RWPE2 (cell line): ENCODE measurements around the gene ZMYND10.
A peak's percentile ranks its signal among the peaks of the same experiment; 100 is the strongest.

ENCODE experiments used
- ATAC-seq: fragments of 200-7000 bp; cut with Tn5 transposase; 3 replicates; pipeline ENCODE4 v1.9.1; 2021; ENCODE audit warnings: low read depth
- DNase-seq: peaks from one replicate; pipeline ENCODE4 v3.0.0-alpha.2; 2020; ENCODE audit warnings: low spot score
- H3K27ac ChIP-seq: fragments of 450-650 bp; 2 replicates; pipeline ENCODE4 v1.5.1; 2017; ENCODE audit warnings: mild to moderate bottlenecking; ENCODE audit not compliant: poor library complexity, severe bottlenecking
- H3K27me3 ChIP-seq: fragments of 250-450 bp; sonication (Bioruptor Pico); 2 replicates; pipeline ENCODE4 v1.5.1; 2021; ENCODE audit warnings: mild to moderate bottlenecking, moderate library complexity; ENCODE audit not compliant: insufficient read depth, poor library complexity, severe bottlenecking
- H3K36me3 ChIP-seq: fragments of 250-450 bp; sonication (Bioruptor Pico); 2 replicates; pipeline ENCODE4 v1.5.1; 2020; ENCODE audit warnings: low read depth, mild to moderate bottlenecking, moderate library complexity
- H3K4me1 ChIP-seq: fragments of 250-450 bp; sonication (Bioruptor Pico); 2 replicates; pipeline ENCODE4 v1.5.1; 2021; ENCODE audit warnings: mild to moderate bottlenecking, moderate library complexity; ENCODE audit not compliant: insufficient read depth, poor library complexity, severe bottlenecking
- H3K4me3 ChIP-seq: fragments of 250-450 bp; sonication (Bioruptor Pico); 2 replicates; pipeline ENCODE4 v1.5.1; 2021; ENCODE audit warnings: mild to moderate bottlenecking, moderate library complexity; ENCODE audit not compliant: severe bottlenecking
- H3K9me3 ChIP-seq: fragments of 250-450 bp; sonication (Bioruptor Pico); 2 replicates; pipeline ENCODE4 v1.5.1; 2021; ENCODE audit warnings: mild to moderate bottlenecking, moderate library complexity; ENCODE audit not compliant: severe bottlenecking
- CTCF ChIP-seq: fragments of 450-650 bp; IDR thresholded peaks from one replicate; pipeline ENCODE4 v1.5.1; 2017; ENCODE audit warnings: mild to moderate bottlenecking, moderate library complexity; ENCODE audit not compliant: poor library complexity, severe bottlenecking

ZMYND10 gene

GRCh38 chr3:50304601-50305000 lies 40.9 kb downstream of the ZMYND10 start:
- Histone ChIP-seq H3K27ac (no peak overlapping the region), H3K4me1 (peaks cover 12% of the 10 kb centered on the region), H3K9me3 (peaks cover 19% of the 10 kb centered on the region), H3K27me3 (no peaks in the 10 kb centered on the region), H3K4me3 (no peak overlapping the region), H3K36me3 (no peaks in the 10 kb centered on the region)
- TF ChIP-seq CTCF: no peak
- DNase-seq: no peak
- 0 out of 3 replicates have a peak, but pooled peaks have one; percentile 8 for ATAC-seq

- DNase-seq: no peak
- Histone ChIP-seq H3K4me1 (peaks cover 9% of the 10 kb centered on the region), H3K4me3 (no peak within 1 kb of the TSS), H3K36me3 (no peaks in the 10 kb centered on the region), H3K9me3 (peaks cover 10% of the 10 kb centered on the region), H3K27ac (no peak within 1 kb of the TSS), H3K27me3 (no peaks in the 10 kb centered on the region)
- no peak for ATAC-seq
- peak; percentile 20 for TF ChIP-seq CTCF
Observed at GRCh38 chr3:50303013-50303815, 42.3 kb downstream of the ZMYND10 start, which contains the start of gene HYAL1. Gene HYAL1, minus strand, starts transcription at chr3:50303574. Its CDS starts 618 bp downstream, at chr3:50302956.

GRCh38 chr3:50302095-50303012 lies 43.2 kb downstream of the ZMYND10 start:
- ATAC-seq (no peak), DNase-seq (no peak)
- Histone ChIP-seq H3K4me3 (no peak overlapping the region), H3K9me3 (peaks cover 4% of the 10 kb centered on the region), H3K36me3 (no peaks in the 10 kb centered on the region), H3K4me1 (peaks cover 9% of the 10 kb centered on the region), H3K27ac (no peak overlapping the region), H3K27me3 (no peaks in the 10 kb centered on the region)
- no peak for TF ChIP-seq CTCF

GRCh38 chr3:50300681-50301254 lies 44.8 kb downstream of the ZMYND10 start:
- DNase-seq (no peak), ATAC-seq (no peak)
- Histone ChIP-seq H3K4me1 (peaks cover 9% of the 10 kb centered on the region), H3K9me3 (no peaks in the 10 kb centered on the region), H3K36me3 (no peaks in the 10 kb centered on the region), H3K27ac (peak overlapping the region; percentile 95), H3K27me3 (no peaks in the 10 kb centered on the region), H3K4me3 (peak overlapping the region; percentile 30)
- no peak for TF ChIP-seq CTCF
